Stimulated activated CD8-positive, alpha-beta memory T cell treated with anti-CD3 and anti-CD28 coated beads, Interleukin-2, amount 100 ng/mL, for 1 hour (primary cell): ENCODE data around the gene MYL2.

ENCODE experiments used
- DNase-seq, 2 donors: peaks; one replicate each; pipeline ENCODE4 v3.0.0-alpha.2; 2020; ENCODE audit warnings: low read depth in 2 of 2

The MYL2 gene

DNA sequence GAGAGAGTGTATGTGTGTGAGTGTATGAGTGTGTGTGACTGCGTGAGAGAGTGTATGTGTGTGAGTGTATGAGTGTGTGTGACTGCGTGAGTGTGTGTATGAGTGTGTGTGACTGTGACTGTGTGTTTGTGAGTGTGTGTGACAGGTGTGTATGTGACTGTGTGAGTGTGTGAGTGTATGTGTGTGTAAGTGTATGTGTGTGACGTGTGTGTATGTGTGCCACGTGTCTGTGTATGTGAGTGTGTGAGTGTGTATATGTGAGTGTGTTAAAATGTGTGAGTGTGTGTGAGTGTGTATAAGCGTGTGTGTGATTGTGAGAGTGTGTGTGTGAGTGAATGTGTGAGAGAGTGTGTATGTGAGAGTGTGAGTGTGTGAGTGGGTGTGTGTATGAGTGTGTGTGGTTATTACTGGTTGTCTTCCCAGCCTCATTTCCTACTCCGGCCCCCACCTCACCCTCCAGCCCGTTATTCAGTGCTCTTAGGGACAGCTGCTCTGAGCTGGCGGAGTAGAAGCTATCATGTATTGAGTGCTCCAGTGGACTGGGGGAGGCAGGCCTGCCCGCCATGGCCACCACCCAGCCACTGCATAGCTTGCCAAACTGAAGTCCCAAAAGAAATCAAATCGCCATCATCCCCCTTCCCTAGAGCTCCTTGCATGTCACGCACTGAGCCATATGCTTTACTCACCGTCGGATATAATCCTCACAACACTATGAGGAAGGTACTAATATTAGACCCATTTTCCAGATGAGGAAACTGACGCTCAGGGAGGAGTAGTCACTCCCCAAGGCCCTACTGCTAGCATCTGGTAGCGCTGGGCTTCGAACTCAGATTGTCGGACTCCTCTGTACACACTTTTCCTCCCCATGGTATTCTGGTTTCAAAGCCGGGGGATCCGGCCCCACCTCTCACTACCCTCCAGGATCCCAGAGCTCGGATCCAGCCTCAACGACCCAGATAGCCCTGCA is 10.3 kb upstream of the MYL2 start:
- DNase-seq: no peak

GRCh38 chr12:110929818-110930217 is 9.4 kb upstream of the MYL2 start:
- no peak for DNase-seq

- DNase-seq: no peak
Measured at GRCh38 chr12:110928700-110929099, 8.3 kb upstream of the MYL2 start.

DNA sequence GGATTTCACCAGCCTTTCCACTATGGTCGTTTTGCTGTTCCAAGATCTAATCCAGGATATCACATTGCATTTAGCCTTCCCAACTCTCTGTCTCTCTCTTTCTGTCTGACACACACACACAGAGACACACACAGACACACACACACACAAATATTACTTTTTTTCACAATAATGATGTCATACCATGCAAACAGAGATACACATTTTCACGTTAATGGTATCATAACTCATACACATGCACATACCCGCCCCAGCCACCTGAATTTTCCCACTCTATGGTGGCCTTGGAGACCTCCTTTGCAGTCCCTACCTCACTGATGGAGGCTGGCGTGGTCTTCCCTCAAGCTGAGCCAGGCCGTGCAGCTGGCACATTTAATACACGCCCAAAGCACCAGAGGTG is 7.2 kb upstream of the MYL2 start:
- DNase-seq: no peak

DNA sequence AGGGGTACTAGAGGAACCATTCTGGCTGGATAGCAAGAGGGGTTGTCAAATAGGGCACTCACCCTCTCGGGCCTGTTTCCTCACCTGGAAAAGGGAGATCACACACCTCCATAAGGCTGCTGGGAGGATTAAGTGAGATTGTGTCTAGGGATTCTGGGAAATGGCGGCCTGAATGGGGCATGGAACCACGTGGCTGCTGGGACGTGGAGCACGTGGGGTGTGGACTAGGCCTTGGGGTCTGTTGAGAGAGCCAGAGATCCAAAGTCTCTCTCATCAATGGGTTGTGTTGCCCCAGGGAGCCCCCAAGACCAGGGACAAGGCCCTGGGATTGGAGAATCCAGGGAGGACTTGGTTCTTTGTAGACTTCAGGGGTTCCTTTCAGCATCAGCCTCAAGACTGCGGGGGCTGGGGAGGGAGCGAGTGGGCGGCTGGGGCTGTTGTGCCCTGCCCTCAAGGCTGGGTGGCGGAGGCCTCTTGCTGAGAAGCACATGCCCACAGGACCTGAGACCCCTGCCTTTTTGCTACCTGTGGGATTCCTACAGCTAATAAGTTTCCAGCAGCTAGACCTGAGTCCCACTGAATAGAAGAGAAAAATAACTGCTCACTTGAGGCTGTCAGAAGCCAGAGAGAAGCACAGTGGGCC is 3.4 kb upstream of the MYL2 start:
- no peak for DNase-seq

DNA sequence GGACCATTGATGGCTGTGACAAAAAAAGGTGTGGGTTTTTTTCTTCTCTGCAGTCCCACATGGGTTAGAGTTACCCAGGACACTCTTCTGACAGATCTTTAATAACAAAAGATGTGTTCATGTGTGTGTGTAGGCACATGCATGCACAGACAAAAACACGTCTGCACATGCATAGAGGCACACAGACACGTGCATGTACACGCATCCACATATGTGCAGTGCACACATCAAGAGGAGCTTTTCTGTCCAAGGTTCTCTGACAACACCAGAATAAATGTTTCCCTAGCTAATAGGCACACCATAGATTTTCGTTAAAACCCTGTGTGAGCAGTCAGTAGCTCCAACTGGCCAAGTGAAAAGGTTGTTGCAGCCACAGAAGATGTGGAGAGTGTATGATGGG is 2.8 kb upstream of the MYL2 start:
- no peak for DNase-seq

DNA sequence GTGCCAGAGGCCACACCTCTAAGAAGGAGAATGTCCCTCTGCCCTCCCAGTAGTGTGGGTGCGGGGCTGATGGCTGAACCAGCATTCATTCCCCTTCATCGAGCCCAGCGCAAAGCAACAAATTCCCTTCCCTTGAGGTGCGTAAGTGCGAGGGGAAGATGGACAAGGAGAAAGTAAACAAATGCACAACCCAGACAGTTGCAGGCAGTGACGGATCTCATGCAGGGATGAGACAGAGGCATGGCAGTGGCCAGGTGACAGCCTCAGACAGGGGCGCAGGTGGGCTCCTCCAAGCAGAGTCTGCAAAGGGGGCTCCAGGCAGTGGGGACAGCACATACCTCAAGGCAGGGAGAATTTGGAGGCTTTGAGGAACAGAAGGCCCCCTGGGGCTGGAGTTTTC is 2.3 kb upstream of the MYL2 start:
- DNase-seq: no peak

- no peak for DNase-seq
Measured at GRCh38 chr12:110921262-110921661, 883 bp upstream of the MYL2 start.

- no peak for DNase-seq
Measured at GRCh38 chr12:110919720-110920119, 659 bp downstream of the MYL2 start.

GRCh38 chr12:110917961-110918360 is 2.4 kb downstream of the MYL2 start:
- DNase-seq: no peak

- no peak for DNase-seq
Measured at GRCh38 chr12:110917467-110917866, 2.9 kb downstream of the MYL2 start.

- DNase-seq: no peak
Measured at GRCh38 chr12:110916295-110916875, 4.0 kb downstream of the MYL2 start.

DNA sequence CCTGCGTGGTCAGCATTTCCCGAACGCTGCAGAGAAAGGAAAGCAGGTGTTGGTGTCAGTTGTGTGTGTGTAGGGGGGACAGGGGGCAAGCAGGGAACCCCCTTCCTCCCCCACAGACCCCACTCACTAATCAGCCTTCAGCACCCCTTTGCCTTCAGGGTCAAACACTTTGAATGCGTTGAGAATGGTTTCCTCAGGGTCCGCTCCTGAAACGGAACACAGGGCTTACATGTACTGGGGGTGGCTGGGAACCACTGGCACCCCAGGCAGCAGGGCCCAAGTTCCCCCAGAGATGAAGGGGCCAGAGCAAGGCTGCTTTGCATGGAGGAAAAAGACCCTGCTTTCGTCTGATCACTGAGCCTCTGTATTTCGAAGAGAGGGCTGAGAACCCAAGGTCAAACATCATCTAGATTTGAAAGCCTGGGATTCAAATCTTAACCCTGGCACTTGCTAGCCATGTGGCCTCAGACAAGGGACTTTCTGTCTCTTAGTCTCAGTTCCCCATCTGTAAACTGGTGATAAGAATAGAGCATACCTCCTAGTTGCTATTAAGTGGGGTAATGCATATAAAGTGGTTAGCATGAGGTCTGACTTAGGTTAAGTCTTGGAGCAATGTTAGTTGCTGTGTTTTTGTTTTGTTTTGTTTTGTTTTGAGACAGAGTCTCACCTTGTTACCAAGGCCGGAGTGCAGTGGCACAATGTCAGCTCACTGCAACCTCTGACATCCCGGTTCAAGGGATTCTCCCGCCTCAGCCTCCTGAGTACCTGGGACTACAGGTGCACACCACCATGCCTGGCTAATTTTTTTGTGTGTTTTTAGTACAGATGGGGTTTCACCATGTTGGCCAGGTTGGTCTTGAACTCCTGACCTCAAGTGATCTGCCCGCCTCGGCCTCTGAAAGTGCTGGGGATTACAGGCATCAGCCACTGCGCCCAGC is 7.0 kb downstream of the MYL2 start:
- DNase-seq: no peak

DNA sequence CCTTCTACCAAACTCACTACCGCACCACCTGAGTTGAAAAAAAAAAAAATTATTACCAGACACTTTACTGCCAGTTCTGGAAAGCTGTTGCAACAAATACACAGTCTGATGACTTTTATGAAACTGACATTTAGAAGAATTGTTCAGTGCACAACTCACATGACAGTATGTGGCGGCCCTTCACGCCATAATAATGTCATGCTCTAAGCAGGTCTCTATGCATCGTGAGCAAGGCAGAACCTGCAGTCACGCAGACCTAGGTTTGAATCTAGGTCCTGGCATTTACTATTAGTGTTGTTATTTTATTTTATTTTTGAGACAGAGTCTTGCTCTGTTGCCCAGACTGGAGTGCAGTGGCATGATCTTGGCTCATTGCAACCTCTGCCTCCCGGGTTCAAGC is 8.1 kb downstream of the MYL2 start:
- DNase-seq: no peak

DNA sequence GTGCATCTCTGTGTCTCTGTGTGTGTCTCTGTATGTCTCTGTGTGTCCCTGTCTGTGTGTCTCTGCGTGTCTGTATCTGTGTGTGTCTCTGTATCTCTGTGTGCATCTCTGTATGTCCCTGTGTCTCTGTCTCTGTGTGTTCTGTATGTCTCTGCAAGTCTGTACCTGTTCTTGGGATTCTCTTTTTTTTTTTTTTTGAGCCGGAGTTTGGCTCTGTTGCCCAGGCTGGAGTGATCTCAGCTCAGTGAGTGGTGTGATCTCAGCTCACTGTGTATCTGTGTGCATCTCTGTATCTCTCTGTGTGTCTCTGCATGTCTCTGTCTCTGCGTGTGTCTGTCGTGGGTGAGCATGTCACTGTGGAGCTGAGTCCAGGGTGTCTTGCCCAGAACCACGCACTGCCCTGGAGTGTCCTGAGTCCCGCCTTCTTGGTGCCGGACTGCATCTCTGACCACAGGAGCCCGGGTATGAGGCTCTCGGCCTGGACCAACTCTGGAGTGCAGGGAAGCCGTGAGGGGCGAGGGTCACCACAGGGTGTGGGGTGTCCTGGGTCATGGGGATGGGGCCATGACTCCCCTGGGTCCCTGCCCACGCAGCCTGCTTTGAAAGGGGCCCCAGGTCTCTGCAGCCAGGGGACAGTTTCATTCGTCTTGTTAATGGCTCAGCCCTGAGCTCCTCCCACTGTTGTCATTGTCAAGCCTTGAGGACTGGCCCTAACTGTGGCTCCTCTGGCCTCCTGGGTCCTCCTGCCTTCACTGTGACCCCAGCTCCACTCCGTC is 11.8 kb downstream of the MYL2 start:
- DNase-seq: no peak

- no peak for DNase-seq
Measured at GRCh38 chr12:110907583-110907982, 12.8 kb downstream of the MYL2 start.

GRCh38 chr12:110906985-110907384 is 13.4 kb downstream of the MYL2 start:
- no peak for DNase-seq

DNA sequence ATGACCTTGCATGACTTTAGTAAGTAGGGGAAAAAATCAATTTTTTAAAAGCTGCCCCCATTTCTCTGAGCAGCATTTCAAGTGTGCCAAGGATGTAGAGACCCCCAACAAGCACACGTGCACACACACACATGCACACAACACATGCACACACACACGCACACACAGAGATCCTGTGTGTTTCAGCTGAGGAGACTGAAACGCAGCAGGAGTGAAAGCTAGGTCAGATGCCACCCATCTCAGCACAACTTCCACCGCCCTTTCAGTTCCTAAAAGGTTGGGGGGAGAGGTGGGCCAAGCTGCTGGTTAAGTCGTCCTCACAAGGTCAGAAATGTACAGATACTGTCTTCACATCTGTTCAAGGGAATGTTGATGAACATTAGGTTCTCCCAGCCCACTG is 13.9 kb downstream of the MYL2 start:
- DNase-seq: no peak

DNA sequence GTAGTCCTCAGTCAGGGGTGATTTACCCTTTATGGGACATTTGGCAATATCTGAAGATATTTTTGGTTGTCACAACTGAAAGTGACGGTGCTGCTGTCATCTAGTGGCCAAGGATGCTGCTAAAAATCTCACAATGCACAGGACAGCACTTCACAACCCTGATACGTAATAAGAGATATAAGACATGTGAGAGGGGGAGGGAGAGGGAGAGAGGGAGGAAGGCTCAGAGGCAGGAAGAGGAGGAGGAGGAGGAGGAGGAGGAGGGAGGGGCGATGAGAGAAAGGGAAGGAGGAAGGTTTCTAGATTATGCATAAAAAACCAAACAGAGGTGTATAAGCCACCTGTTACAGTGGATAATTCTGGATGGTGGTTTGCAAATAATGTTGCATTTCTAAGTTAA is 14.3 kb downstream of the MYL2 start:
- DNase-seq: no peak

DNA sequence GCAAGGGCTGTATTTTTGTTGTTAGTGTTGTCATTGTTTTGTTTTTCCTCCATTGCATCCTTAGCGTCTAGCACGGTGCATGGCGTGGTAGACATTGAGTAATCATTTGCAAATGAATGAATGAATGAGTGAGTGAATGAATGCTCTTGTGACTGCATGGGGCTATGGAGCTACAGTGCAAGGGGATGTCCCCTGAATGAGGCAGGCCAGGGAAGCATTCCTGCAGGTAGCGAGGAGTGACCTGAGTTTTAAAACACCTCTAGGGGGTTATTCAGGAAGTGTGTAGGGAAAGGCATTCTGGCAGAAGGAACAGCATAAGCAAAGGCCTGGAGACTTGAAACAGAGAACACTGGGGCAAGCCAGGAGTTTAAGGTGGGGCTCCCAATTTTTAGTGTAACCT is 16.9 kb downstream of the MYL2 start:
- DNase-seq: no peak

- DNase-seq: no peak
Measured at GRCh38 chr12:110901401-110901800, 19.0 kb downstream of the MYL2 start.
